Heart left ventricle (tissue), 16 donors: ENCODE data around the gene FAM120AOS. TPM values are rescaled to one million over a fixed set of nuclear protein-coding genes. Genes with fewer than 3 reads are reported as not detected.
A peak's percentile ranks its signal among the peaks of the same experiment; 100 is the strongest.

ENCODE experiments used
- ATAC-seq, 4 donors: fragments of 200-7000 bp; cut with Tn5 transposase; one replicate each; pipeline ENCODE4 v1.9.1; 2020 to 2022; ENCODE audit warnings: moderate library complexity in 4 of 4, mild to moderate bottlenecking in 3 of 4, moderate number of reproducible peaks in 1 of 4
- DNase-seq, 5 donors: peaks; one replicate each; pipeline ENCODE4 v3.0.0-alpha.2; 2020
- H3K27ac ChIP-seq, 12 donors: fragments of 200-600 bp; sonication (generic) in 4 of 12; one replicate each; pipeline versions ENCODE4 v1.5.0 to v1.8.0; 2016 to 2022; ENCODE audit warnings: mild to moderate bottlenecking in 2 of 12
- H3K27me3 ChIP-seq, 9 donors: fragments of 200-600 bp; sonication (generic) in 2 of 9; one replicate each; pipeline versions ENCODE4 v1.5.1 to v1.8.0; 2016 to 2022; ENCODE audit warnings: mild to moderate bottlenecking in 3 of 9
- H3K36me3 ChIP-seq, 9 donors: fragments of 200-600 bp; sonication (generic) in 2 of 9; one replicate each; pipeline versions ENCODE4 v1.5.0 to v1.8.0; 2018 to 2022; ENCODE audit warnings: mild to moderate bottlenecking in 2 of 9
- H3K4me1 ChIP-seq, 12 donors: fragments of 200-600 bp; sonication (generic) in 4 of 12; one replicate each; pipeline versions ENCODE4 v1.5.0 to v1.8.0; 2016 to 2022; ENCODE audit warnings: mild to moderate bottlenecking in 3 of 12
- H3K4me3 ChIP-seq, 12 donors: fragments of 200-600 bp; sonication (generic) in 4 of 12; one replicate each; pipeline versions ENCODE4 v1.5.0 to v1.8.0; 2017 to 2022; ENCODE audit warnings: mild to moderate bottlenecking in 9 of 12, moderate library complexity in 4 of 12
- H3K9me3 ChIP-seq, 12 donors: fragments of 200-600 bp; sonication (generic) in 4 of 12; one replicate each; pipeline versions ENCODE4 v1.5.0 to v1.8.0; 2016 to 2022; ENCODE audit warnings: mild to moderate bottlenecking in 1 of 12
- CTCF ChIP-seq, 12 donors: fragments of 200-600 bp; sonication (generic) in 4 of 12; IDR thresholded peaks; one replicate each; pipeline versions ENCODE4 v1.5.0 to v1.8.0; 2018 to 2022; ENCODE audit warnings: antibody characterized with exemption in 12 of 12, mild to moderate bottlenecking in 5 of 12
- POLR2A ChIP-seq, 2 donors: fragments of 450-650 bp; IDR thresholded peaks; one replicate each; pipeline ENCODE4 v1.6.1; 2017; ENCODE audit warnings: antibody characterized with exemption in 2 of 2, mild to moderate bottlenecking in 2 of 2, moderate library complexity in 2 of 2
- WGBS, 4 donors: extraction: QIAGEN DNeasy Blood & Tissue Kit in 2 of 4; methylation state at CpG; one replicate each; pipeline versions ENCODE4 v1.1.5 to v1.1.7; 2013 to 2018; 5-methylcytosine and 5-hydroxymethylcytosine counted together
- intact Hi-C, 10 donors: fragments of 100-400 bp; cut with DNase I; formaldehyde crosslinking; loops; one replicate each; pipeline versions ENCODE4 v1.11.1 to v1.14.2; 2022
- polyA plus RNA-seq, 2 donors: library from polyadenylated mRNA; stranded (reverse); fragments of 200-250 nt; gene quantifications; one replicate each; pipeline ENCODE4 v1.2.3, GENCODE V29; 2013
- total RNA-seq, 9 donors: library from RNA; depleted of rRNA in 2 of 9; stranded (reverse); fragments of >200 nt in 2 of 9; fragmentation: NEBNext Ultra II Directional in 3 of 9; extraction: Animal tissue kit (Norgen Biotek cat#: 25700) in 3 of 9; gene quantifications; one replicate each; pipeline versions ENCODE4 v1.1.0 to v1.2.4, GENCODE V29; 2016 to 2023
- donor health status: ischemic (EF 13 %, LVEDD 7.1; RV severe dilation, severe dysfunction).
- donor health status: healthy with polysubstance abuse.
- donor health status: DM: no; HTN: yes; CAD: no.
- donor health status: DM: no; HTN: no; CAD: no.
- donor health status: ischemic (EF 25% LVEDD 6.9; RV normal size, moderate dysfunction).
- donor health status: ischemic (EF 25% LVEDD 5.7; RV mildly dilated, moderate dysfunction).
- donor health status: healthy.
- donor health status: DM: yes; HTN: yes; CAD: no.
- donor health status: ischemic (EF 35%, LVEDD 5.7; RV mildly dilated, moderate dysfunction).
- donor health status: nonischemic (EF 11% LVEDD 7.7; RV severe dilation, severe dysfunction).
- donor health status: DM: yes; HTN: yes; CAD: no.
- donor health status: PGD.
- donor health status: ischemic (EF 29% LVEDD 5.4; RV normal size, mild dysfunction).
- donor health status: nonischemic (EF 23%, LVEDD 6.1; RV moderate dilation, normal function).

The FAM120AOS gene
- total and polyA plus RNA-seq, 11 donors: 22.2 to 38.8 (median 33.2) TPM

GRCh38 chr9:93496285-93496684 lies 42.9 kb upstream of the FAM120AOS start:
- ATAC-seq (no peak), DNase-seq (no peak)
- intact Hi-C loops: no loop called here
- H3K36me3 ChIP-seq: peaks cover 0 to 67% (median 48%) of the 10 kb centered on the region in 9 donors
- no peaks in the 10 kb centered on the region for H3K27me3 ChIP-seq
- H3K27ac ChIP-seq: no peak overlapping the region
- no peak overlapping the region for H3K4me3 ChIP-seq
- H3K4me1 ChIP-seq: peaks cover 0 to 42% (median 22%) of the 10 kb centered on the region in 12 donors
- no peaks in the 10 kb centered on the region for H3K9me3 ChIP-seq
- 63 to 87% (median 72%) methylated on average over 3 of the region's 3 CpGs for WGBS, 4 donors
- no peak for TF ChIP-seq CTCF (IDR thresholded peaks at IDR 0.05)
- TF ChIP-seq POLR2A (IDR thresholded peaks at IDR 0.05): no peak

- DNase-seq (no peak), ATAC-seq (peak in 1 of 4 donors; percentile 21)
- intact Hi-C loops: no loop called here
- Histone ChIP-seq H3K36me3 (peaks cover 0 to 60% (median 40%) of the 10 kb centered on the region in 9 donors), H3K4me3 (no peak overlapping the region), H3K9me3 (no peaks in the 10 kb centered on the region), H3K27ac (no peak overlapping the region), H3K27me3 (no peaks in the 10 kb centered on the region), H3K4me1 (peaks cover 0 to 42% (median 21%) of the 10 kb centered on the region in 12 donors)
- TF ChIP-seq CTCF (IDR thresholded peaks at IDR 0.05): no peak
- TF ChIP-seq POLR2A (IDR thresholded peaks at IDR 0.05): no peak
- WGBS, 4 donors: 93 to 98% (median 97%) methylated on average over 12 of the region's 12 CpGs
These were observed 40.6 kb upstream of the FAM120AOS start for GRCh38 chr9:93493949-93494348.

GRCh38 chr9:93492327-93492726 lies 38.9 kb upstream of the FAM120AOS start:
- no peak for TF ChIP-seq CTCF (IDR thresholded peaks at IDR 0.05)
- no peak for TF ChIP-seq POLR2A (IDR thresholded peaks at IDR 0.05)
- Histone ChIP-seq H3K27ac (no peak overlapping the region), H3K36me3 (peaks cover 0 to 54% (median 30%) of the 10 kb centered on the region in 9 donors), H3K4me1 (peaks cover 0 to 55% (median 21%) of the 10 kb centered on the region in 12 donors), H3K4me3 (no peak overlapping the region), H3K27me3 (no peaks in the 10 kb centered on the region), H3K9me3 (no peaks in the 10 kb centered on the region)
- peak in 2 of 4 donors; percentile 29 for ATAC-seq
- WGBS, 4 donors: 41 to 52% (median 46%) methylated on average over 5 of the region's 5 CpGs
- intact Hi-C loops: no loop called here
- DNase-seq: no peak

GRCh38 chr9:93491593-93492232 lies 38.3 kb upstream of the FAM120AOS start:
- H3K27ac ChIP-seq: no peak overlapping the region
- H3K27me3 ChIP-seq: no peaks in the 10 kb centered on the region
- no peak for DNase-seq
- TF ChIP-seq CTCF (IDR thresholded peaks at IDR 0.05) (no peak), POLR2A (IDR thresholded peaks at IDR 0.05) (no peak)
- 78 to 85% (median 82%) methylated on average over 3 of the region's 3 CpGs for WGBS, 4 donors
- H3K36me3 ChIP-seq: peaks cover 0 to 48% (median 26%) of the 10 kb centered on the region in 9 donors
- no peak overlapping the region for H3K4me3 ChIP-seq
- no peaks in the 10 kb centered on the region for H3K9me3 ChIP-seq
- intact Hi-C loops: no loop called here
- H3K4me1 ChIP-seq: peaks cover 0 to 58% (median 21%) of the 10 kb centered on the region in 12 donors
- peak in 2 of 4 donors; percentile 50 to 51 for ATAC-seq
